HUES6 (cell line): ENCODE data around the gene ARHGEF4.

Source experiments
- H3K27ac ChIP-seq: 2 replicates; pipeline ENCODE4 v1.7.0; 2013; ENCODE audit warnings: low read depth, mild to moderate bottlenecking, low read length, inconsistent platforms
- H3K27me3 ChIP-seq: 2 replicates; pipeline ENCODE4 v1.6.1; 2013; ENCODE audit warnings: low read length; ENCODE audit not compliant: control insufficient read depth, insufficient read depth
- H3K36me3 ChIP-seq: 2 replicates; pipeline ENCODE4 v1.6.1; 2013; ENCODE audit warnings: low read length; ENCODE audit not compliant: control insufficient read depth, insufficient read depth
- H3K4me1 ChIP-seq: 2 replicates; pipeline ENCODE4 v1.6.1; 2013; ENCODE audit warnings: low read length; ENCODE audit not compliant: control insufficient read depth, insufficient read depth
- H3K4me3 ChIP-seq: 2 replicates; pipeline ENCODE4 v1.5.1; 2013; ENCODE audit warnings: low read depth, low read length
- H3K9ac ChIP-seq: one replicate; pipeline ENCODE4 v1.6.1; 2013; ENCODE audit warnings: mild to moderate bottlenecking, low read length
- H3K9me3 ChIP-seq: 2 replicates; pipeline ENCODE4 v1.6.1; 2013; ENCODE audit warnings: low read depth, low read length; ENCODE audit not compliant: control insufficient read depth, insufficient read depth

Gene ARHGEF4

GRCh38 chr2:131042148-131042775, 205.5 kb downstream of the ARHGEF4 start:
- H3K9me3 ChIP-seq: no peaks in the 10 kb centered on the region
- H3K4me1 ChIP-seq: no peaks in the 10 kb centered on the region
- no peak overlapping the region for H3K9ac ChIP-seq
- H3K36me3 ChIP-seq: peaks cover 13% of the 10 kb centered on the region
- no peak overlapping the region for H3K4me3 ChIP-seq
- no peak overlapping the region for H3K27ac ChIP-seq
- H3K27me3 ChIP-seq: peaks cover 9% of the 10 kb centered on the region; the same call in 1 of the 2 replicates

DNA sequence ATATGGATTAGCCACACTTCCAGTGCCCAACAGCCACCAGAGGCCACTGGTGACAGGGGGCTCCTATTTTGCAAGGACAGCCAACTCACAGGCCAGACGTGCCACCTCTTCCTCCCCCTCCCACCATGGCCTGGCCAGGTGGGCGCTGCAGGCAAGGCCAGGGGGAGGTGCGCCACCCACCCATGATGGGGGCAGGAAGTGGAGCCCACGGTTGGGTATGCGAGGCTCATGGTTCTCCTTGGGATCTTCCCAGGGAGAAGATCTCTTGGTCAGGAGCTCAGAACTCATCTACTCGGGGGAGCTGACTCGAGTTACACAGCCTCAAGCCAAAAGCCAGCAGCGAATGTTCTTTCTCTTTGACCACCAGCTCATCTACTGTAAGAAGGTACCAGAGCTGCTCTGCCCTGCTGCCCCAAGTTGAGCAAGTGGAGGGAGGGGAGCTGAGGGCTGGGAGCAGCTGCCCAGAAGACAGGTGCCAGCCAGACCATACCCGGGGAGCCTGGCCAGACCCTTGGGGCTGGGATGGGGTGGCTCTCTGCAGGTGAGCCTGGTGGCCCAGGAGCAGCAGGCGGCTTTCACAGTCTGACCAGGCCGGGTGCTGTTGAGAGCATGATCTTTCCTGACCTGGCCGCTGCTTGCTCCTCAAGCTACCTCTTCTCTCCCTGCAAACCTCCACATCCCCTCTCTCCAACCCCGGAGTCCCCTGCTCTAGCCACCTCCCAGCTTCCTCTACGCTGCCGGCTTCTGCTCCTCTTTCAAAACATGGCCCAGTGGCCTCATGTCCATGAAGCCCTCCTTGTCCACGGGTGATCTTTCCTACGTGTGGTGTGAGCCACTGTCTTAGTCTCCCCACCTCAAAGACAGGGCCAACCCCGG, 206.7 kb downstream of the ARHGEF4 start:
- Histone ChIP-seq H3K9ac (no peak overlapping the region), H3K9me3 (no peaks in the 10 kb centered on the region), H3K27ac (no peak overlapping the region), H3K4me3 (no peak overlapping the region), H3K36me3 (peaks cover 24% of the 10 kb centered on the region), H3K27me3 (no peaks in the 10 kb centered on the region; the same call in 1 of the 2 replicates), H3K4me1 (no peaks in the 10 kb centered on the region)

DNA sequence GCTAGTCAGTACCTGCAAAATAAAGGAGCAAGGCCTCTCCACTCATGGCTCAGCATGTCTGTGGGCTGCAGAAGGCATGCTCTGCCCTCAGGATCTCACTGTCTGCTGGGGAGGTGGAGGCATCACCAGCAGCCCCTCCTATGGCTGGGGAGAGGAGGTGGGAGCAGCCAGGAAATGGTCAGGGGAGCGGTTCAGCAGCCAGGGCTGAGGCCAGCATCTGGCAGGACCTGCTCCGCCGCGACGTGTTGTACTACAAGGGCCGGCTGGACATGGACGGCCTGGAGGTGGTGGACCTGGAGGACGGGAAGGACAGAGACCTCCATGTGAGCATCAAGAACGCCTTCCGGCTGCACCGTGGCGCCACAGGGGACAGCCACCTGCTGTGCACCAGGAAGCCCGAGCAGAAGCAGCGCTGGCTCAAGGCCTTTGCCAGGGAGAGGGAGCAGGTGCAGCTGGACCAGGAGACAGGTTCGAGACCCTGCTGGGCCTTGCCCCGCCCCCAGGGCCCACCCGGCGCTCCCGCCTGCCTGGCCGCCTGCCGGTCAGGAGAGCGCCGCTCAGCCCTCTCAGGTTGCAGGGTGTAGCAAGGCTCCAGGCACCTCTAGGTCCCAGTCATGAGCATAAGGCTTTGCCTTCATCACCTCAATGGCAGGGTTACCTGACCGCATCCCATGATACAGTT, 207.5 kb downstream of the ARHGEF4 start:
- Histone ChIP-seq H3K4me3 (no peak overlapping the region), H3K36me3 (peaks cover 32% of the 10 kb centered on the region), H3K27me3 (no peaks in the 10 kb centered on the region), H3K4me1 (no peaks in the 10 kb centered on the region), H3K9ac (no peak overlapping the region), H3K9me3 (no peaks in the 10 kb centered on the region), H3K27ac (no peak overlapping the region)

GRCh38 chr2:131044757-131045150, 208.0 kb downstream of the ARHGEF4 start:
- Histone ChIP-seq H3K27me3 (no peaks in the 10 kb centered on the region), H3K9me3 (no peaks in the 10 kb centered on the region), H3K4me1 (no peaks in the 10 kb centered on the region), H3K9ac (no peak overlapping the region), H3K27ac (no peak overlapping the region), H3K4me3 (no peak overlapping the region), H3K36me3 (peaks cover 38% of the 10 kb centered on the region)

DNA sequence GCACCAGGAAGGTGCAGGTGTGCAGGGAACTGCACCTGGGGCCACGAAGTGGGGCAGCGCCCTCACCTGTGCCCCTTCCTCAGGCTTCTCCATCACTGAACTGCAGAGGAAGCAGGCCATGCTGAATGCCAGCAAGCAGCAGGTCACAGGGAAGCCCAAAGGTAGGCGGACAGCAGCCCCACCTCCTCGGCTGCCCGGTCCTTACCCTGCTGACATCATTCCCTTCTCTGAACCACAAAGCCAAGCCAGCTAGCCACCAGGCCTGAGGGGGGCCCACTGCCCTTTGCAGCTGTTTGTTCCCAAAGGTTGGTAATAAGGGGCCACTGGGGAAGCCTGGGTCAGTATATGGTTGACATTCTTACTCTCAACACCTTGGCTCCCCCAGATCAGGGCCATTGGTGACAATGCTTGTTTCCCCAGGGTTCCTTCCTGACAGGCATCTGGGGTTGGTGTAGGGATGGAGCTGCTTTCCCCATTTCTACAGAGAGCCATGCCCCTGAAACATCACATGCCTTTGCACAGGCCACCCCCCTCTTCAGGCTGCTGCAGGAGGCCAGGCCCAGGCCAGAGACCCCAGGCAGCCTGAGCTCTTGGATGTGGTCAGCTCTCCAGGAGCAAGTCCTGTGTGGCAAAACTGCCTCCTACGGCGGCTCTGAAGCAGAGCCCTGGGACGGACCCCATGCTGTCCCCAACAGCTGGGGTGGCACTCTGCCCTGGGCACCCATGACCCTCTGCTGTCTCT, 208.7 kb downstream of the ARHGEF4 start:
- Histone ChIP-seq H3K27ac (no peak overlapping the region), H3K4me3 (no peak overlapping the region), H3K9ac (no peak overlapping the region), H3K4me1 (no peaks in the 10 kb centered on the region), H3K27me3 (no peaks in the 10 kb centered on the region), H3K36me3 (peaks cover 45% of the 10 kb centered on the region), H3K9me3 (no peaks in the 10 kb centered on the region)

DNA sequence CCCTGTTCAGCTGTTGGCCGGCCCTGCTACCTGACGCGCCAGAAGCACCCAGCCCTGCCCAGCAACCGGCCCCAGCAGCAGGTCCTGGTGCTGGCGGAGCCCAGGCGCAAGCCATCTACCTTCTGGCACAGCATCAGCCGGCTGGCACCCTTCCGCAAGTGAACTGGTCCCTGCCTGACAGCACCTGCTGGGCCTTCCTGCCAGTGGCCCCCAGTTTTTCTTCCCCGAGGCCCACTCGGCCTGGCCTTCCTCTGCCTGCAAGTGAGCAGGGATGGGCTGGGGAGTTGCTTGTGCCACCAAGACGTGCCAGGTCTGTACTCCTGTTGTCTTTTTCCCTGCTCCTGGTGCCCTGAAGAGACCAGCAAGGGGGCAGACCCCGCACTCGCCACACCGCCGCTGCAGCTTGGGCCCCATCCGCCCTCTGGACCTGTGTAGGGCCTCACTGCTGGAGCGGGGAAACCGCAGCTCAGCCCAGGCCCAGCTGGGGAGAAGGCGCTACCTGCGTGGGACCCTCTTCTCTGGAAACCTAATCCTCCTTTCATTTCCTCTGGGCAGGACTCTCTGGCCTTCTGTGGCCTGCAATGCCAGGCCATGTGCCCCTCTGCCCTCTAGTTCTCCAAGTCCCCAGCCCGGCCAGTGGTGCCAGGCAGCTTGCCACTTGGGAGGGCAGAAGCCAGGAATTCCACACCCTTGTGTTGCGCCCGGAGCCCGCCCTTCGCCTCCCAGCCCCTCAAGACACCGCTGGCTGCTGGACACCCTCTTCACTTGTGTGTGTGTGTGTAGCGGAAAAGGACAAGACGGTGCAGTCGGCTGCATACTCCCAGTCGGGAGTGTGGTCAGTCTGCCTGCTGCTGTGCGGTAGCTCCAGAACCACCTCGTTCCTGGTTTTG, 209.6 kb downstream of the ARHGEF4 start:
- H3K4me3 ChIP-seq: no peak overlapping the region
- no peaks in the 10 kb centered on the region for H3K4me1 ChIP-seq
- H3K9ac ChIP-seq: no peak overlapping the region
- no peaks in the 10 kb centered on the region for H3K9me3 ChIP-seq
- no peaks in the 10 kb centered on the region for H3K27me3 ChIP-seq
- no peak overlapping the region for H3K27ac ChIP-seq
- H3K36me3 ChIP-seq: peaks cover 53% of the 10 kb centered on the region

- no peak overlapping the region for H3K27ac ChIP-seq
- H3K4me1 ChIP-seq: no peaks in the 10 kb centered on the region
- no peaks in the 10 kb centered on the region for H3K9me3 ChIP-seq
- no peak overlapping the region for H3K4me3 ChIP-seq
- no peak overlapping the region for H3K9ac ChIP-seq
- H3K36me3 ChIP-seq: peaks cover 61% of the 10 kb centered on the region
- H3K27me3 ChIP-seq: no peaks in the 10 kb centered on the region
Observed at GRCh38 chr2:131046918-131047652, 210.4 kb downstream of the ARHGEF4 start.

DNA sequence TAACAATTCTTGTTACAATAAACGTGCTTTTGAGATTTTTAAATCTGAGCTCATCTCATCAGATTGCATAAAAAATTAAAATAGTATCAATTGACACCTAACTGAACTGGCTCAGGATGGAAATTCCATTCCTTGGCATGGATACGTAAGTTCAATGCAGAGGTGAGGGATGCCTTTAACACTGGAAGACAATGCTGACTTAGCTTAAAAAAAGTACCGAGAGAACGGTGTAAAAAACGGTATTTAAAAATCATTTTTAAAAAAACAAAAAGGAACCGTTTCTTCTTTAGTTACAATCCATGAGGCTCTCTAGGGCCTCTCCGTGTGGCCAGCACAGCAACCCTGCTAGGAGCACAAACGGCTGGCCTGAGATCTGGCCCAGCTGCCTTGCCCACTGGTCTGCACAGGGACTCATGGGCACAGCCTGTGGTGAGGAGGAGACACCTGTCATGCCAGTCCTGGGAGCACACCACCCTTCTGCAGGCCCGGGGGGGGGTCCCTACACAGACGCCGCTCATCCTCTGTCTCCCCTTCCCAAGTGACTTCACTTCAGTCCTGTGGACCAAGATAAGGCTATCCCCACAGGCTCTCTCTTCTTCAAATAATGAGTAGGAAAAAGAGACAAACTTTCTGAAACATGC, 211.3 kb downstream of the ARHGEF4 start:
- Histone ChIP-seq H3K4me3 (no peak overlapping the region), H3K36me3 (peaks cover 70% of the 10 kb centered on the region)

GRCh38 chr2:131048641-131049040, 211.9 kb downstream of the ARHGEF4 start:
- Histone ChIP-seq H3K36me3 (peaks cover 76% of the 10 kb centered on the region), H3K4me1 (no peaks in the 10 kb centered on the region), H3K9ac (no peak overlapping the region), H3K27ac (no peak overlapping the region), H3K9me3 (no peaks in the 10 kb centered on the region), H3K27me3 (no peaks in the 10 kb centered on the region), H3K4me3 (no peak overlapping the region)

More for the DNA sequence above, 211.3 kb downstream of the ARHGEF4 start:
- H3K27ac ChIP-seq: no peak overlapping the region
- no peak overlapping the region for H3K9ac ChIP-seq
- H3K9me3 ChIP-seq: no peaks in the 10 kb centered on the region
- H3K27me3 ChIP-seq: no peaks in the 10 kb centered on the region
- H3K4me1 ChIP-seq: no peaks in the 10 kb centered on the region
